GM19372 (cell line): ENCODE data around the gene OS9.

Experiments used
- ATAC-seq: cut with Tn5 transposase; IDR thresholded peaks from one replicate; pipeline ENCODE4 v1.9.1; 2021; ENCODE audit warnings: mild to moderate bottlenecking, low read depth, moderate library complexity; ENCODE audit not compliant: unreplicated experiment

Gene OS9

GRCh38 chr12:57765003-57765697 lies 71.2 kb downstream of the OS9 start:
- peak; percentile 54 for ATAC-seq

- ATAC-seq, result no peak
Measured at GRCh38 chr12:57765698-57766463, 71.9 kb downstream of the OS9 start.

GRCh38 chr12:57766464-57767304 lies 72.8 kb downstream of the OS9 start, which contains the start of gene CYP27B1:
TSS of gene CYP27B1 (minus strand) at chr12:57767078. CDS start at chr12:57767041, 37 bp downstream.
- no peak for ATAC-seq

- no peak for ATAC-seq
Measured at GRCh38 chr12:57767305-57767698, 73.4 kb downstream of the OS9 start.

GRCh38 chr12:57767876-57768275 lies 73.9 kb downstream of the OS9 start:
- ATAC-seq, result no peak

- ATAC-seq, result no peak
Measured at GRCh38 chr12:57769594-57769993, 75.7 kb downstream of the OS9 start.

GRCh38 chr12:57770734-57771133 lies 76.8 kb downstream of the OS9 start:
- ATAC-seq, result no peak
